HG03025 (cell line): ENCODE measurements around the gene CAVIN4.
A peak's percentile ranks its signal among the peaks of the same experiment; 100 is the strongest.

Experiments used
- ATAC-seq: cut with Tn5 transposase; IDR thresholded peaks from one replicate; pipeline ENCODE4 v1.9.1; 2021; ENCODE audit warnings: mild to moderate bottlenecking, moderate library complexity; ENCODE audit not compliant: unreplicated experiment, low FRiP score

CAVIN4 gene

DNA sequence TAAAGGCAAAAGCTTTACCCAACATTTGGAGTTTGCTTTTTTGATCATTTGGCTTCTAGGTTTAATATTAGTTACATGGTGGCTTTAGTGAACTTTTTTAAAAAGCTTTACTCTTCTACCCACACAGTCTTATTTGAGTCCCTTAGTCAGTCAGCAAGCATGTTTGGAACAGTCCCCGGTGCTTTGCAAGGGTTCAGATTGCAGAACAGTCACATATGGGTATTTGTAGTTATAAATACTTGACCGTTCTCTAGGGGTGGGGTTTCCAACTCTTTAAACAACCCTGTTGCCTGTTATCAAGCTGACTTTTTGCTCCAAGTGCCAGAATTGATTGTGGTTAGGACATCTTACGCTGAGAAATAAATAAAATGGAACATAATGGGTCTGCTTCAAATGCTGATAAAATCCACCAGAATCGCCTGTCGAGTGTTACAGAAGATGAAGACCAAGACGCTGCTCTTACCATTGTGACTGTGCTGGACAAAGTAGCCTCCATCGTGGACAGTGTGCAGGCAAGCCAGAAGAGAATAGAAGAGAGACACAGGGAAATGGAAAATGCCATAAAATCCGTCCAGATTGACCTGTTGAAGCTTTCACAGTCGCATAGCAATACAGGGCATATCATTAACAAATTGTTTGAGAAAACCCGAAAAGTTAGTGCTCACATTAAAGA, at the start of gene CAVIN4:
Gene CAVIN4 (plus strand): TSS at position 304 of the 673 bp plus-strand sequence. CDS start 65 bp downstream, at position 369.
- ATAC-seq: no peak

GRCh38 chr9:100534401-100534800, 43.5 kb upstream of the CAVIN4 start:
- no peak for ATAC-seq

DNA sequence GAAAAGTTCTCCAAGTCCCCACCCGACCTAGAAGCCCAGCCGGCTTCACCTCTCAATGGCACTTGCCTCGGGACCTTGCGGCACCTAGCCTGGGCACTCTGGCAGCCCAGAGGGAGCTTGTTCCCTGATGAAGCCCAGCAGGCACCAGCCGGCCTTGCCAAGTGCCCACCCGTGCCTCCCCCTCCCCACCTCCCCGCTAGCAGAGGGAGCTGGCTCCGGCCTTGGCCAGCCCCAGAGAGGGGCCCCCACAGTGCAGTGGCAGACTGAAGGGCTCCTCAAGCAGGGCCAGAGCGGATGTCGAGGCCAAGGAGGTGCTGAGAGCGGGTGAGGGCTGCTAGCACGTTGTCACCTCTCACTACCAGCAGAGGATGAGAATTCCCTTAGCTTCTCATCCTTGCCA, 37.6 kb upstream of the CAVIN4 start:
- ATAC-seq: no peak

DNA sequence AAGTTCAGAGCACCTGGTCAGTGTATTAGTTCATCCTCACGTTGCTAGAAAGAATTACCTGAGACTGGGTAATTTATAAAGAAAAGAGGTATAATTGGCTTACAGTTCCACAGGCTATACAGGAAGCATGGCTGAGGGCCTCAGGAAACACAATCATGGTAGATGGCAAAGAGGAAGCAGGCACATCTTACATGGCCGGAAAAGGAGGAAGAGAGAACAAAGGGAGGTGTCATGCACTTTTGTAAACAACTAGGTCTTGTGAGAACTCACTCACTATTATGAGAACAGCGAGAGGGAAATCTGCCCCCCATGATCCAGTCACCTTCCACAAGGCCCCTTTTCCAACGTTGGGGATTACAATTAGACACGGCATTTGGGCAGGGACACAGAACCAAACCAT, 28.8 kb upstream of the CAVIN4 start:
- no peak for ATAC-seq

GRCh38 chr9:100554935-100555401, 22.9 kb upstream of the CAVIN4 start:
- peak; percentile 28 for ATAC-seq

DNA sequence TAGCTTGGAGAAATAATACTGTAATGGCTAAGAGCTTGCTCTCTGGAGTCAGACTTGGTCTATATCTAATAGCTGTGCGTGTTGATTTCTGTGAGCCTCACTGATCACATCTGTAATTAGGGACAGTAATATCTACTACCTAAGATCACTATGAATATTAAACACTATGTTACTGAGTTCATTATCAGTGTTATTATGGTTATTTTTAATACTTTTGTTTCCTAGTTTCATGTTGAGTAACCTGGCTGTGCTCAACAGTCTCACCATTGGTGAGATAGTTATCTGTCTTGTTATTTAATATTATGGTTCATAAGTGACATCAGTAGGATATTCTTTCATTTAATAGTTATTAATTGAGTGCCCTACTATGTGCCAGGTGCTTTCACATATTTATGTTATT, 22.4 kb upstream of the CAVIN4 start:
- ATAC-seq: peak; percentile 77

GRCh38 chr9:100557053-100557452, 20.8 kb upstream of the CAVIN4 start:
- no peak for ATAC-seq

GRCh38 chr9:100561256-100561655, 16.6 kb upstream of the CAVIN4 start:
- ATAC-seq: no peak

DNA sequence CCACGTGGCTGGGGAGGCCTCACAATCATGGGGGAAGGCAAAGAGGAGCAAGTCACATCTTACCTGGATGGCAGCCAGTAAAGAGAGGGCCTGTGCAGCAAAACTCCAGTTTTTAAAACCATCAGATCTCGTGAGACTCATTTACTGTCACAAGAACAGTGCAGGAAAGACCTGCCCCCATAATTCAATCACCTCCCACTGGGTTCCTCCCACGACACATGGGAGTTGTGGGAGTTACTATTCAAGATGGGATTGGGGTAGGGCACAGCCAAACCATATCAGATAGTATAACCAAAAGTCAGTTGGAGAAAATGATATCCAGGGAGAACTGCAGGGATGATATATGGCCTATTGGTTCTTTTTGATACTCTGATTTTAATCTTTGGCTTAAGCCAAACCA, 10.0 kb upstream of the CAVIN4 start:
- ATAC-seq: no peak

DNA sequence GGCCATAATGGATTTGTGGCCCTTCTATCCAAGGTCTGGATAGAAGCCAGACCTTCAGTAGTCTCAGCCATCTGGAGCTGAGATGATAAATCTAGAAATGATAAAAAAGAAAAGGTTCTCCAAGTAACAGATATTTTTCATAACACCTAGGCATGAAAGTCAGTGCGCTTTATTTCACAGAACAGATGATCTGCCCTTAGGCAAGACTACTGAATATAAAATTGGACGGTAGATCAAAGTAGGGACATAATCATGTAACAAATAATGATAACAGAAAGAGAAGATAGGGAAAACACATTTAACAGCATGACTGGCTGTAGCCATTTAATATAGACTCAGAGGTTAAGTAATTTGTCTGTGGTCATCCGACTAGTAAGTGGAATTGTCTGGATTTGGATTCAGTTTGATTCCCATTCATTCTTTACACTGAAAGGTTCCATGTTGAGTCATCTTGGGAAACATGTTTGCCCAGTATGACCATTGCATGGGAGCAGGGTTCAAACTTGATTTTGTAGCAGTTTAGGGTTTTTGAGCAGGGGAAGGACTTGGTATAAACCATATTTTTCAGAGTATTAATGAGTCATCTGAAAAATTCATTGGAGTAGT, 4.1 kb upstream of the CAVIN4 start:
- ATAC-seq: no peak

GRCh38 chr9:100575006-100575405, 2.9 kb upstream of the CAVIN4 start:
- ATAC-seq: no peak

DNA sequence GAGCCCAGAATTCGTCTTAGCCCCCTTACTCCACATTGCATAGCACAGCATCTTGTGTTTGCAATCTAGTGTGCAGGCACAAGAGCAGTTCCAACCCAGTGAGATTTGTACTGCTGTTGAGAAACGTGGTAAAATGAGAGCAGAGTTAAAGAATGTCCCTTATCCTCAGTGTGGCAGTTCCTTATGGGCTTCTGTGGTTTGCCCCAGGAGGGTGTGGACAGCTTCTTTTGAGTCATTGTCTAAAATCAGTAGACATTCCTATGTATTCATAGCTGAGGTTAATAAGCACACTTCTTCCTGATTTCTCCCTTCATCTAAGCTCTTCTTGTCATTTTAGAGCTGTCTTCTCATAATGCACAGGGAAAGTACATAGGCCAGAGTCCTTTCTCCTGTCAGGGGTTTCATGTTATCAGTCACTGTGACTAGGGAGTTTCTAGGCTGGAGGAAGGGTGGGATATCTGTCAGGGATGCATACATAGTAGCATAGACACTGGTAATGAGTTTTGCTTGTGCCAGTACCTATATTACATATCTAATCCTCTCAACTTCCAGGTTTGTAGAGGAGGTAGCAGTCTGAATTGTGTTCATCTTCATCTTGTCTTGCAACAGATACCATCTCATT, 2.0 kb upstream of the CAVIN4 start:
- ATAC-seq: no peak

DNA sequence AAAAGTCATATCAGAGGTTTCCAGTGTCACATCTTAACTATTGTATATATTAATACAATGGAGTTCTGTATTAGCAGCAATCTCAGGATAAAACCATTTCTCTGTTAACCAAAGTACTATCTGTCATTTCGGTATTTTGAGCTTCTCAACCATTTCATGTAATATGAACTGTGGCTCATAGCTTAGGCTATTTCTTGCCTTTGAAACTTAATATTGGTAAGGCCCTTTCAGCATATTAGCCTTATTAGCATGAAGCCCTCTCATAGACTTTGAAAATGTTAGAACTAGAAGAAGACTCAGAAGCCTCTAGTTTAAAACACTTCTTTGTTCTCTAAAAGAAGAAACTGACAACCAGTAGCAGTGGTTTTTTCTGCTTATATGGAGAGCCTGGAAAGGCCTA, 731 bp downstream of the CAVIN4 start:
- no peak for ATAC-seq

- ATAC-seq: no peak
Measured at GRCh38 chr9:100579665-100580064, 1.8 kb downstream of the CAVIN4 start.

DNA sequence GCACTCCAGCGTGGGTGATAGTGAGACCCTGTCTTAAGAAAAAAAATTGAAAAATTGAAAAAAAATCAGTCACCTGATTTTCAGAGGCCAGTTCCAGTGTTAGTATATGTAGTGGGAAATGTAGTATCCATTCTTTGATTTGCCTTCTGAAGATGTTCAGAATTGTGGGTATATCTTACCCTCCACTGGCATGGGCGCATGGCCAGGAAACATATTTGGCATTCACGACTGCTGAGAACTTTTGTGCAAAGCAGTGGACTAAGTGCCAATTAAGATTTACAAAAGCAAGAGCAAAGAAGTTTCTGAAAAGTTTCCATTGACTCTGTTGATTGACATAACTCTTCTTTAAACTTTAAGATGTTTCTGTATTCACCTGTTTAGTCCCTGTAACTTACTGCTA, 2.4 kb downstream of the CAVIN4 start:
- ATAC-seq: no peak

- ATAC-seq: no peak
Measured at GRCh38 chr9:100581081-100581480, 3.2 kb downstream of the CAVIN4 start.

GRCh38 chr9:100581661-100582060, 3.8 kb downstream of the CAVIN4 start:
- ATAC-seq: no peak

DNA sequence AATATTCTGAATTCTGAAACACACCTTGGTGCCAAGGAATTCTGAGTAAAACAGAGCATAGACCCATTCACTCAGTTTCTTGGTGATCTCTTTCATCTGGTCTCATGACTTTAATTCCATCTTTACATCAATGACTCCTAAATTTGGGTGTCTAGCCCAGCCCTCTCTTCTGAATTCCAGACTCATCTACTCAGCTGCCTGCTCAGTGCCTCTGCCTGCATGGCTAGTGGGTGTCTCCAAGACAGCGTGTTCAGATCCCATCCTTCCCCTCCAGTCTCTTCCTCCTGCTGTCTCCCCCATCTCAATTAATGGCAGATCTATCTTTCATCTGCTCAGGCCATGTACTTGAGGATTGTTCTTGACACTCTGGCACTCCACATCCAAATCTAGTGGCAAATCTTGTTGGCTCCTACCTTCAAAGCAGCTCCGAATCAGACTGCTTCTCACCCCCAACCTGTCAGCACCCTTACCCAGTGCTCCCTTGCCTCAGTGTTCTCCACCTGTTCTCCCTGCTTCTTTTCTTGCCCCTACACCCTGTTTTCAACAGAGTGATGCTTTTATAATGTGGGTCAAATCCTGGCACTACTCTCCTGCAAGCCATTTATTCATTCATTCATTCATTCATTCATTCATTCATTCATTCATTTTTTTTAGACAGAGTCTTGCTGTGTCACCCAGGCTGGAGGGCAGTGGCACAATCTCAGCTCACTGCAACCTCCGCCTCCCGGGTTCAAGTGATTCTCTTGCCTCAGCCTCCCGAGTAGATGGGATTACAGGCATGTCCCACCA, 5.3 kb downstream of the CAVIN4 start:
- ATAC-seq: no peak

- ATAC-seq: no peak
Measured at GRCh38 chr9:100584951-100585350, 7.1 kb downstream of the CAVIN4 start.

- ATAC-seq: no peak
Measured at GRCh38 chr9:100586093-100586492, 8.2 kb downstream of the CAVIN4 start.

GRCh38 chr9:100587375-100587774, 9.5 kb downstream of the CAVIN4 start:
- ATAC-seq: no peak
